ENCODE data around the gene CFAP52. TPM values are rescaled to one million over a fixed set of nuclear protein-coding genes. Genes with fewer than 3 reads are reported as not detected.

CFAP52 gene
- total RNA-seq, 1 donor = not detected

DNA sequence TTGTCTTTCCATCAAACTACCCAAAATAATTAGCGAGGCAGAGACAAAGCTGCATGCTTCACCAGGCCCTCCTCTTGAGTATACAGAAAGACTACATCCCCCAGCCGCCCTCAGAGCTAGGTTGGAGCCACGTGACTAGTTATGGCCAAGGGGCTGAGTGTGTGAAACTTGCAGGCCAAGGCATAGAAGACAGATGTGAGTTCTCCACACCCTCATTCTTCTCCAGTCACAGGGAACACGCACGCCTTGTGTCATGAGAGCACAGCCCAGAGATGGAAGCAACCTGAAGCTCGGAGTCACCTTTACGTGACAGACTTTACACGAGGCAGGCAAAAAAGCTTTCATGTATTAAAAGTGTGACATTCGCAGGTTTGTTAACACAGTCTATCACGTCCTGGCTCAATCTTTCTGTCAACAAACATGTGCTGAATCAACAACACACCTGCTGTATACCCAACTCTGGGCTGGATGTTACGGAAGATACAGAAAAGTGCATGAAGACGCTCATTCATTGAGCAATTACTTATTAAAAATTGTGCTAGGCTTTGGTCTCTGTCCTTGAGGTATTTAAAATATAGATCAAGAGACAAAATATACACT is 39.2 kb upstream of the CFAP52 start:
- H4K20me1 ChIP-seq (ENCODE audit: insufficient read depth, low read length) = no peaks in the 10 kb centered on the region

DNA sequence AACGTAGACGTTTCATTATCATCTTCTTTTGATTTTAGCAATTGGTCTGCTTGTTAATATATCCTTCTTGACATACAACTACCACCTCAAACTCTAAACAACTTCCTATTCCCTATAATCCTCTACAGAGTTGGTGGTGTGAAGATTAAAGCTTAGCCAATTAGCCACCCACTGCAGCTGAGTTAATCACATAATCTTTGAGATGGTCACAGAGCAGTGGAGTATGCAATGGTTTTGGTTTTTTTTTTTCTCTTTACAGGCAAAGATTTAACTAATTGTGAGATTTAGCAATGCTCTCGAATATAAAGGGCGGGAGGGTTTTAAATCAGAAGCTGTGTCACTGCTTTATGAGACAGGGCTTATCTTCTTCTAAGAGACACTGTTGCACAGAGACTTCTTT is 37.8 kb upstream of the CFAP52 start:
- Histone ChIP-seq H3K36me3 (ENCODE audit: insufficient read depth, low read length) (no peaks in the 10 kb centered on the region), H3K4me3 (ENCODE audit: insufficient read depth, low read length) (no peak overlapping the region), H3K9me3 (ENCODE audit: low read depth, low read length) (no peaks in the 10 kb centered on the region), H3K4me1 (ENCODE audit: insufficient read depth, low read length) (no peaks in the 10 kb centered on the region), H3K27me3 (ENCODE audit: insufficient read depth, low read length) (no peaks in the 10 kb centered on the region), H4K20me1 (ENCODE audit: insufficient read depth, low read length) (no peaks in the 10 kb centered on the region), H3K27ac (ENCODE audit: low read depth, low read length) (no peak overlapping the region), H3K4me2 (ENCODE audit: insufficient read depth, low read length) (no peak overlapping the region), H3K79me2 (ENCODE audit: insufficient read depth, low read length) (no peaks in the 10 kb centered on the region), H2AFZ (ENCODE audit: low read length) (no peak overlapping the region)
- peak; percentile 17 for DNase-seq (ENCODE audit: insufficient read length, low spot score, missing footprints)
- TF ChIP-seq, protein P1, sequence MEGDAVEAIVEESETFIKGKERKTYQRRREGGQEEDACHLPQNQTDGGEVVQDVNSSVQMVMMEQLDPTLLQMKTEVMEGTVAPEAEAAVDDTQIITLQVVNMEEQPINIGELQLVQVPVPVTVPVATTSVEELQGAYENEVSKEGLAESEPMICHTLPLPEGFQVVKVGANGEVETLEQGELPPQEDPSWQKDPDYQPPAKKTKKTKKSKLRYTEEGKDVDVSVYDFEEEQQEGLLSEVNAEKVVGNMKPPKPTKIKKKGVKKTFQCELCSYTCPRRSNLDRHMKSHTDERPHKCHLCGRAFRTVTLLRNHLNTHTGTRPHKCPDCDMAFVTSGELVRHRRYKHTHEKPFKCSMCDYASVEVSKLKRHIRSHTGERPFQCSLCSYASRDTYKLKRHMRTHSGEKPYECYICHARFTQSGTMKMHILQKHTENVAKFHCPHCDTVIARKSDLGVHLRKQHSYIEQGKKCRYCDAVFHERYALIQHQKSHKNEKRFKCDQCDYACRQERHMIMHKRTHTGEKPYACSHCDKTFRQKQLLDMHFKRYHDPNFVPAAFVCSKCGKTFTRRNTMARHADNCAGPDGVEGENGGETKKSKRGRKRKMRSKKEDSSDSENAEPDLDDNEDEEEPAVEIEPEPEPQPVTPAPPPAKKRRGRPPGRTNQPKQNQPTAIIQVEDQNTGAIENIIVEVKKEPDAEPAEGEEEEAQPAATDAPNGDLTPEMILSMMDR (IDR thresholded peaks at IDR 0.05; ENCODE audit: extremely low read depth, low read depth, low read length) = no peak

More for the DNA sequence above, 39.2 kb upstream of the CFAP52 start:
- Histone ChIP-seq H3K4me1 (ENCODE audit: insufficient read depth, low read length) (no peaks in the 10 kb centered on the region), H3K79me2 (ENCODE audit: insufficient read depth, low read length) (no peaks in the 10 kb centered on the region), H3K27ac (ENCODE audit: low read depth, low read length) (no peak overlapping the region), H2AFZ (ENCODE audit: low read length) (no peak overlapping the region), H3K36me3 (ENCODE audit: insufficient read depth, low read length) (no peaks in the 10 kb centered on the region), H3K4me3 (ENCODE audit: insufficient read depth, low read length) (no peak overlapping the region), H3K4me2 (ENCODE audit: insufficient read depth, low read length) (no peak overlapping the region), H3K27me3 (ENCODE audit: insufficient read depth, low read length) (no peaks in the 10 kb centered on the region), H3K9me3 (ENCODE audit: low read depth, low read length) (no peaks in the 10 kb centered on the region)
- no peak for DNase-seq (ENCODE audit: insufficient read length, low spot score, missing footprints)
- TF ChIP-seq, protein P1 (IDR thresholded peaks at IDR 0.05; ENCODE audit: extremely low read depth, low read depth, low read length) = no peak

DNA sequence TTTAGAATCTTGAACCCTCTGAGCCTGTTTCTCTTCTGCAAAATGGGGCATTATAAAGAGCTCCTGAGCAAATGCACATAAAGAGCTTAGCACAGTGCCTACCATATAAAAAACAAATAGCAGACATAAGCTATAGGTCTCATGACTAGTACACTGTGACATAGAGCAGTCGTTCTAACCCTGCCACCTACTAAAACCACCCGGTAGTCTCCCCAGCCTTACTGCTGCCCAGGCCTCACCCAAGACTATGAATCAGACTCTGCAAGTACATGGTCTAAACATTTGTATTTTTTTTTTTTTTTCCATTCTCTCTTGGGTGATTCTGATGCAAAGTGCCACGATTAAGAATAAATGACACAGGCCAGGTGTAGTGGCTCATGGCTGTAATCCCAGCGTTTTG is 34.7 kb upstream of the CFAP52 start:
- Histone ChIP-seq H2AFZ (ENCODE audit: low read length) (no peak overlapping the region), H3K27ac (ENCODE audit: low read depth, low read length) (no peak overlapping the region), H3K4me2 (ENCODE audit: insufficient read depth, low read length) (no peak overlapping the region), H4K20me1 (ENCODE audit: insufficient read depth, low read length) (no peaks in the 10 kb centered on the region), H3K4me1 (ENCODE audit: insufficient read depth, low read length) (no peaks in the 10 kb centered on the region), H3K9me3 (ENCODE audit: low read depth, low read length) (no peaks in the 10 kb centered on the region), H3K4me3 (ENCODE audit: insufficient read depth, low read length) (no peak overlapping the region), H3K36me3 (ENCODE audit: insufficient read depth, low read length) (no peaks in the 10 kb centered on the region), H3K27me3 (ENCODE audit: insufficient read depth, low read length) (no peaks in the 10 kb centered on the region), H3K79me2 (ENCODE audit: insufficient read depth, low read length) (no peaks in the 10 kb centered on the region)
- TF ChIP-seq, protein P1 (IDR thresholded peaks at IDR 0.05; ENCODE audit: extremely low read depth, low read depth, low read length) = no peak
- DNase-seq (ENCODE audit: insufficient read length, low spot score, missing footprints) = no peak

DNA sequence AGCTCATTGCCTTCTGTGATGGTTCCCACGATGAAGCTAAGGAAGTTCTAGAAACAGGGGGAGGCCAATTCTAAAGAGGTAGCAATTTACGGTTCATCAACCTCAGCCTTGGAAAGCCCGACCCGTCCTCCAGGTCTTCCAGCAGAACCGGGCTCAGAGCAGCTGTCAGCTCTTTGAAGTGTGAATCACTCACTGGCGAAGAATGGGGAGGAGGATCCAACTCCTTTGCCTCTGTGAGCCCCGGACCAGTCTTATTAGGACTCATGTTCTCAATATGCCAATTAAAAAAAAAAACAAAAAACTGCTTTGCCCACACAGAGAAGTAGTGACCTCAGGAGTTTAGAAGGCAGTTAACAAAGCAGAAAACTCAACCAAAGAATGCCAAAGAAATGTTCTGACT is 32.2 kb upstream of the CFAP52 start:
- TF ChIP-seq, protein P1 (IDR thresholded peaks at IDR 0.05; ENCODE audit: extremely low read depth, low read depth, low read length) = no peak
- Histone ChIP-seq H3K4me2 (ENCODE audit: insufficient read depth, low read length) (no peak overlapping the region), H3K27me3 (ENCODE audit: insufficient read depth, low read length) (no peaks in the 10 kb centered on the region), H3K4me3 (ENCODE audit: insufficient read depth, low read length) (no peak overlapping the region), H3K79me2 (ENCODE audit: insufficient read depth, low read length) (no peaks in the 10 kb centered on the region), H3K9me3 (ENCODE audit: low read depth, low read length) (no peaks in the 10 kb centered on the region), H3K4me1 (ENCODE audit: insufficient read depth, low read length) (no peaks in the 10 kb centered on the region), H2AFZ (ENCODE audit: low read length) (no peak overlapping the region), H3K36me3 (ENCODE audit: insufficient read depth, low read length) (no peaks in the 10 kb centered on the region), H3K27ac (ENCODE audit: low read depth, low read length) (no peak overlapping the region), H4K20me1 (ENCODE audit: insufficient read depth, low read length) (no peaks in the 10 kb centered on the region)
- DNase-seq (ENCODE audit: insufficient read length, low spot score, missing footprints) = no peak

Measured in osteoblast (primary cell).